GM18498 (cell line): ENCODE data around the gene DGCR2.
"Not testable (repeated sequence)": the region's sequence is repeated elsewhere in the genome, so short reads cannot be mapped to it uniquely, and the experiment has no call there.

Experiments used
- ATAC-seq: cut with Tn5 transposase; IDR thresholded peaks from one replicate; pipeline ENCODE4 v1.9.1; 2021; ENCODE audit warnings: mild to moderate bottlenecking, moderate library complexity; ENCODE audit not compliant: unreplicated experiment

The DGCR2 gene

GRCh38 chr22:19012308-19012986 is 109.8 kb downstream of the DGCR2 start:
- ATAC-seq, result no peak

GRCh38 chr22:19011611-19012010 is 110.6 kb downstream of the DGCR2 start:
- ATAC-seq, result not testable (repeated sequence)

- no peak for ATAC-seq
Observed at GRCh38 chr22:19011075-19011474, 111.1 kb downstream of the DGCR2 start.

- ATAC-seq, result no peak
Observed at GRCh38 chr22:19005905-19006304, 116.3 kb downstream of the DGCR2 start.

GRCh38 chr22:19004471-19004870 is 117.7 kb downstream of the DGCR2 start:
- ATAC-seq, result no peak

DNA sequence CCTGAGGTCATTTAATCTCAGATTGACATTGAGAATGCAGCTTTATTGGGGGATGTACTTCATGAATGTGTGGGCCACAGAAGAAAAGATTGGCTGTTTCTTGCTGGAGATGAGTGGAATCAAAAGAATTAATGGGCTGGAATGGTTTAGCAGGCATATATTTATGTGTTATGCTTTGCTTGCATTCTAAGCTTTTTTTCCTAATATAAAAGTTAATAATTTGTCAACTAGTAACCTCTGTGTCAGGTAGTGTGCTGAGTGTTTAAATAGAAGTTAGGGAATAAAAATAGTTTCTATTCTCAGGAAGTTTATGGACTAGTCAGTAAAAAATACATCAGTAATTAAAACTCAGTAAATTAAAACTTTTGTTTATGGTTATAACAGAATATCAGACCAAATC is 118.7 kb downstream of the DGCR2 start:
- ATAC-seq, result no peak

DNA sequence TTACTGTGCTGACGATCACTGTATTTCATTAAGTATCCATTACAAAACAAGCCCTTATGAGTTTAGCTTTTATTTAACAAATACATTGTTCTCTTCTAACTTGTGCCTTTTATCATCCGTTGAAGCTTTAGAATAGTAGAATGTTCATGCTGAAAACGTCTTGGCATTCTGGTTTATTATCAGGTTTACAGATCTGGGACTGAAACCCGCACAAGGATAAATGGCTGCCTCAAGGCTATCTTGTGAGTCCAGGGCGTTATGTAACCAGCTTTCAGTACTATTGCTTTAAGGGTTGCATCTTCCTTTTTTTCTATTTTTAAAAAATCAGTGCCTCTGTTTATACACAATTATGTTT is 119.6 kb downstream of the DGCR2 start:
- ATAC-seq, result no peak

GRCh38 chr22:19001204-19001603 is 121.0 kb downstream of the DGCR2 start:
- ATAC-seq, result no peak

DNA sequence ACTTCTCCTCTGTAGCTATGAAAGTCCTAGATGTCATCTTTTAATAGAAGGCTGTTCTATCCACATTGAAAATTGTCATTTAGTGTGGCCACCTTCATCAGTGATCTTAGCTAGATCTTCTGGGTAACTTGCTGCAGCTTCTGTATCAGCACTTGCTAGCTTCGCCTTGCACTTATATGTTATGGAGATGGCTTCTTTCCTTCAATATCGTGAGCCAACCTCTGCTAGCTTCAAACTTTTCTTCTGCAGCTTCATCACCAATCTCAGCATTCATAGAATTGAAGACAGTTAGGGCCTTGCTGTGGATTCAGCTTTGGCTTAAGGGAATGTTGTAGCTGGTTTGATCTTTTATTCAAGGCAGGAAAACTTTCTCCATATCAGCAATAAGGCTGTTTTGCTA is 122.1 kb downstream of the DGCR2 start:
- not testable (repeated sequence) for ATAC-seq

- ATAC-seq, result no peak
Observed at GRCh38 chr22:18999416-18999815, 122.8 kb downstream of the DGCR2 start.

DNA sequence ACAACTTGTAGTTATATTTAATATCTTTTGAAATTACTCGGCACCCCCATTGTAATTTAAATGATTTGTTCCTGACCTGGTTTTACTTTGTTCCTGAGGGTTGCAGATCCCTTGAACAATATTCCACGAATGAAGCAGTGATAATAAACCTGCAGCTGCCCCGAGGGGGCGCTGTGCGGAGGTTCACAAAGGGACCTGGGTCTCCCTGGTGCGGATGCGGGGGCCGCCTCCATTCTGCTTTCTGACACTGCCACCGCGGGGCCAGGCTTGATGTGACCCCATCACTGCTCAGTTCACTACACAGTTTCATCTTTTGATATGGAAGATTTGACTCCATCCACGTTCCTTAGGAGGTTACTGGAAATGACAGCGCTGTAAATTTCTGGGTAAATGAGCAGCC is 123.2 kb downstream of the DGCR2 start:
- no peak for ATAC-seq

GRCh38 chr22:18997925-18998315 is 124.3 kb downstream of the DGCR2 start:
- no peak for ATAC-seq

DNA sequence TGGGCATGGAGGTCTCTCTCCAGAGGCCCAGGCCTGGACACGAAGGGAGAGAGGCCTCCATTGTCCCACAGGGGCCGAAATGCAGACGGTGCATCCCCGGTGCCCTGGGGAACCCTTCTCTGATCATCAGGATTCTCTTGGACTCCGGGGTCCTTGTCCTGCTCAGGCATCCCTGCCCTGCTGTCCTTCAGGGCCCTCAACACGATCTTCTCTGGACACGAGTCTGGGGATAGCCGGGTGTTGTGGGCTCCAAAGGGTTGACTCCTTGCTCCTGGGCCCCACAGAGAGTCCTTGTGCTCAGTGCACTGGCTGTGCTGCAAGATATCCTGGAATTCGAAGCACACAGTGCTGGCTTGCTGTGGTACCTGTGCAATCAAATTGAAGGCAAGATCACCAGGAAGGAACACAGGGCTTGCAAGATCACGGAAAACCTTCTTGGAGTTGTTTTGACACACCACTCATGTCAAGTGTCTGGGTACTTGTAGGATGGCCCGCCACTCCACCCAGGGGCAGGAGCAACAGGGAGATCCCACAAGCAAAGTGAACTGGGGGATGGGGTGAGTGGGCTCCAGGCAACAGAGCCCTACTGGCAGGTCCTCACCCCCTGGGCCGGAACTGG is 124.8 kb downstream of the DGCR2 start:
- no peak for ATAC-seq

DNA sequence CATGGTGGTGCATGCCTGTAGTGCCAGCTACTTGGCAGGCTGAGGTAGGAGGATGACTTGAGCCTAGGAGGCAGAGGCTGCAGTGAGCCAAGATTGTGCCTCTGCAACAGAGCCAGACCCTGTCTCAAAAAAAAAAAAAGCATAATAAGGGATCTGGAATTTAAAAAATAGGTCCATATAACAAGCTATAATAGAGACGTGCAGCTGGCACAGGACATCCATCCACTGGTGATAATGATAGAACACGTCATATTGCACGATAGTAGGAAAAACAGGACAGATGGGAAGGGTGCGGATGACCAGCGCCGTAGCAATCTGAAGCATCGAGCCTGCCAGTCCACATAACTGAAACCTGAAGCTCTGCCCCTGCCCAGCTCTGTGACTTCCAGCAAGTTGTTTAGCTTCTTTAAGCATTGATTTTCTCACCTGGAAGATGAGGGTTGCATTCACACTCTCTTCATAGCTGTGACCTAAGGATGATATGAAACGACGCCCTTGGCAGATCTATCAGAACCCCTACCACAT is 125.8 kb downstream of the DGCR2 start:
- ATAC-seq, result no peak

GRCh38 chr22:18995327-18995711 is 126.9 kb downstream of the DGCR2 start:
- ATAC-seq, result no peak

DNA sequence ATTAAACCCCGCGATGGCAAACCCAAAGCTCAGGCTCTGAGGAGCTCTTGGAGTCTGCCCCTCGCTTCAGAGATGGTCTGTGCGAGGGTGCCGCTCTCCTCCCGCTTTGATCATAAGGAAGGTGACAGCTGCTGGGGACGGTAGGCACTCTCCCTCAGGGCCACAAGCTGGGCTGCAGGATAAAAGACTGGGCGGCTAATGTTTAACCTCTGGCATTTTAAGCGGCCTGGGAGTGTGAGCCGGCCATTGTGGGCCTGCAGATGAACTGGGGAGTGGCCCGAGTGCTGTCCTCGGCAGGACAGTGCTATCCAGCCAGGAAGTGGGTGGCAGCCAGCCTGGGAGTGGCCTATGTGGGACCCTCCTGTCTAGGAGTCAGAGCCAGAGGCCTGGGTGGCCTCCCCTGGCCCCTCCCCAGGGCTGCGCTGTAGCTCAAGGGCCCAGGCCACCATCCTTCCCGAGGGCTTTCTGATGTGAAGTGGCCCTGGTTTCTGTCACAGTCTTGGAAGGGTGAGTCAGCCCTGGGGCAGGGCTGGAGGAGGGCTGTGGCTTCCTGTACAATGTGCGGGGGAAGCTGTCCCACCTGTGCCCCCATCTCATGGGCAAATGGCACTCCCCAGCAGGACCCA is 127.4 kb downstream of the DGCR2 start:
- no peak for ATAC-seq

GRCh38 chr22:18994056-18994455 is 128.2 kb downstream of the DGCR2 start:
- no peak for ATAC-seq

DNA sequence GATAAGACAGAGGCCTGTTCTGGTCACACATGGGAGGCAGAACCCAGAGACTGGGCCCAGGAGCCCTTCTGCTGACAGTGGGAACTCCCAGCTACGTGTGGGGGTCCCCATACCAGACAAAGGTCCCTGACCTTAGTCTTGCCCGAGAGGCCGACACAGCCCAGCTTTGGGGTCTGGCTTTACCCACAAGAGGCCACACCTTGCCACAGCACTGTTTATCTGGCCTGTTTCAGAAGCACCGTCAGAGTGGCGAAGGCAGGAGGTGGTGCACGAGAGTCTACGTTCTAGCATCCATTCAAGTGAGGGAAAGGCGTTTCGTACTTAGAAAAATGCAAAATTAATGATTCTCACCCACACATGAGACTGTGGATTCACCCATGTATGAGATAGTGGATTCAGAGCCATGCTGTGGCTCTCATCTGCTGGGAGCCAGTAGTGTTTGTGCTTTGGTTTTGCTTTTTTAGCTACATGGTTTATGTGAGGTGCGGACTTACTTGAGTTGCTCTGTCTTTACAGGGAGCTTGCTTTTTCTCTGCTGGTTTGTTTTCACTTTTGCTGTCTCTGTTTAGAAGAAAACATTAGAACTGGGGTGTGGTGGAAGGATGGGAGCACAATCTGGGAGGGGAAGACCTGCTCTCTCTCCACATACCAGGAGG is 129.5 kb downstream of the DGCR2 start:
- no peak for ATAC-seq

GRCh38 chr22:18991821-18992442 is 130.3 kb downstream of the DGCR2 start:
- no peak for ATAC-seq

DNA sequence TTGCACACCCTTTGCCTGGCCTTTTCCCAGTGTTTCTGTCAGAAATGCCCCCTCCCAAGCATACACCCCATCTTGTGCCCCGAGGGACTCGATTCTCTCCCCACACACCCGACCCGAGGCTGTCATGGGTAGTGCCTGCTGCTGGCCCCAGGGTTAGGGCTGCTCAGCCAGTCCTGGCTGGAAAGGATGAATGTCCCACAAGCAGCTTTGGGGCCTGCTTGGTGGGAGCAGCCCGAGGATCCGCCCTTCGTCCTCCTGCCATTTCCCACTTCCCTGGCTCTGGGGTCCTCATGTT is 131.1 kb downstream of the DGCR2 start:
- no peak for ATAC-seq

GRCh38 chr22:18990355-18991137 is 131.7 kb downstream of the DGCR2 start:
- ATAC-seq, result no peak
